ENCODE data around the gene ETV7. TPM values are rescaled to one million over a fixed set of nuclear protein-coding genes. Genes with fewer than 3 reads are reported as not detected.

The ETV7 gene
- total RNA-seq, 1 donor from 2014 or later = 0.57 TPM

GRCh38 chr6:36317623-36318022 lies 69.8 kb downstream of the ETV7 start:
- Mint-ChIP-seq H3K27me3 (ENCODE audit: low read depth) (peaks cover 15% of the 10 kb centered on the region), H3K4me1 (ENCODE audit: low read depth) (no peaks in the 10 kb centered on the region), H3K27ac (no peak overlapping the region), H3K4me3 (ENCODE audit: low read depth) (no peak overlapping the region), H3K36me3 (ENCODE audit: low read depth) (no peaks in the 10 kb centered on the region), H3K9me3 (no peaks in the 10 kb centered on the region)
- intact Hi-C loops (cut with micrococcal nuclease) = no loop called here
- no peak for DNase-seq (ENCODE audit: low spot score)

Other genes starting within 250 kb of the ETV7 start
- 20.2 and 24.1 TPM in 2 replicates for gene BRPF3, start 190.9 kb downstream of the ETV7 start, total RNA-seq
- gene PNPLA1, start 117.6 kb downstream of the ETV7 start, total RNA-seq = not detected in 2 replicates
- gene BNIP5, start 50.8 kb downstream of the ETV7 start, total RNA-seq = not detected in 2 replicates
- gene PXT1, start 55.2 kb upstream of the ETV7 start, total RNA-seq = 0.14 and 0.27 TPM in 2 replicates
- 51.1 and 54.8 TPM in 2 replicates for gene KCTD20, start 55.3 kb upstream of the ETV7 start, total RNA-seq
- 22.9 and 25.0 TPM in 2 replicates for gene STK38, start 159.8 kb upstream of the ETV7 start, total RNA-seq
- gene SRSF3, start 206.7 kb upstream of the ETV7 start, total RNA-seq = 512 and 541 TPM in 2 replicates

Data from activated T-helper 2 cell treated with anti-CD3 and anti-CD28 coated beads, Interferon-gamma antibody, Interleukin-2, Interleukin-4, amounts not matched to agents 10 μg/mL and 5 μg/mL and 100 μg/mL, durations not matched to agents 14 hours and 24 hours and 36 hours (primary cell).